Measurements from ENCODE around the gene TCEA3.

Gene TCEA3

GRCh38 chr1:23367791-23368561 lies 56.6 kb downstream of the TCEA3 start:
- DNase-seq (ENCODE audit: low read depth), result peak; percentile 98

DNA sequence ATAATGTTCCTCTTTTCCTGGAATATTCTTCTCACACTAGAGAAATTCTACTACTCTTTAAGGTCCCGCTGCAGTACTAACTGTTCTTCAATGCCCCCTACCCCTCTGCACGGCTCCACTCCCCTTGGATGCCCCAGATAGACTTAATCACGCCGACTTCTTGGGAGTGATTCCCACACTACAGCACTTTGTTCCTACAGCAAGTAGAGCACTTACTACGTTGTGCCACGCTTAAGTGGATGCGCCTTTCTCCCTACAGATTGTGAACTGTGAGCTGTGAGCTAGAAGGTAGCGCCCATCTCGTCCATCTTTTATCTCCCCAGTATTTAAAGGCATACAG lies 57.1 kb downstream of the TCEA3 start:
- no peak for DNase-seq (ENCODE audit: low read depth)

DNA sequence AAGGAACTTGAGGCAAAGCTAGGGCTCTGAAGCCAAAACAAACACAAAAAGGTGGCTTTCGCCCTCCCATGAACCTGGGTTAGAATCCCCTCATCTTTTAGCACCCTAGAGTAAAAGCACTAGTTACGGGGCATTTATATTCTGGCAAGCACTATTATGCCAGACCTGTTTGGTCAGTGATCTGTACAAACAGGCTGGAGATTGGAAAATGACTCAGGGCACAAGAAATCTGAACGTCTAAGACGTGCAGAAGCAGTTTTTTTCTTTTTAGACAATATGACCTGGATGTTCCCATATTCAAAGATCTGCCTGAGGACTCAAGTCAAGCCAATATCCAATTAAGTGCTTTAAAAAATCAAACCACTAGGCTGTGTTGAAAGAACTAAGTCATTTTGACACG lies 58.0 kb downstream of the TCEA3 start:
- DNase-seq (ENCODE audit: low read depth), result no peak

- no peak for DNase-seq (ENCODE audit: low read depth)
Observed at GRCh38 chr1:23366146-23366545, 58.4 kb downstream of the TCEA3 start.

GRCh38 chr1:23362218-23362713 lies 62.3 kb downstream of the TCEA3 start:
- DNase-seq (ENCODE audit: low read depth), result no peak

- DNase-seq (ENCODE audit: low read depth), result no peak
Observed at GRCh38 chr1:23358310-23358875, 66.2 kb downstream of the TCEA3 start.

DNA sequence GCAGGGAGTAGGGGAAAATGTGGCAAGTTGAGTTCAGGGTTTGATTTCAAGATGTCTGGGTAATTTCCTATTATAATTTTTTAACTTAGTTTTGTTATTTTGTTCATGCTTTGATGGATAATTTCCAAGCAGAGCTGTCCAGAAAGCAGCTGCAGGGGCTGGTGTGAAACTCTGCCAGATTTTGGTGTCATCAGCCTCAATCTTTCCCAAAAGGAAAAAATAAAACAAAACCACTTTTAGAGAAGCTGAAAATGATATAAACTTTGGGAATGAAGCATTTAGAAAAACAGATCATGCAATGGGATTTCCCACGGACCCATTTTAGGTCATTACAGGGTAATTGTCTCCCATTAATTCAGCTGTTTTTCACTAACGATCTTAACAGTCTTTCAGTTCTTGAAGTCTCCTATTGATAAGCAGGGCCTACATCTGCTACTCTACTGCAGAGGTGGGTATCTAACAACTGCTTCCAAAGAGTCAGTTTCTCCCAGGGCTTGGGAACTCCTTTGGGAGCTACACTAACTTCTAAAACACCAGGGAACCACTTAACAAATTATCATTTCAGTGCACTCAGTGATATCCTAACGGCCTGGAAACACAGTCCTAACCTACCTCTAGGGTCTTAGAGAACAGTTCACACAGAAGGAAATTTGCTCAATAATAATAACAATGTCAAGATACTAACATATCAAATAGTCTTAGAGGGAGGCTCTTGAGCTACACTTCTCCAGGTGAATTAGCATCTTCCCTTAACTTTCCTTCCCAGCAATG lies 67.2 kb downstream of the TCEA3 start:
- no peak for DNase-seq (ENCODE audit: low read depth)

DNA sequence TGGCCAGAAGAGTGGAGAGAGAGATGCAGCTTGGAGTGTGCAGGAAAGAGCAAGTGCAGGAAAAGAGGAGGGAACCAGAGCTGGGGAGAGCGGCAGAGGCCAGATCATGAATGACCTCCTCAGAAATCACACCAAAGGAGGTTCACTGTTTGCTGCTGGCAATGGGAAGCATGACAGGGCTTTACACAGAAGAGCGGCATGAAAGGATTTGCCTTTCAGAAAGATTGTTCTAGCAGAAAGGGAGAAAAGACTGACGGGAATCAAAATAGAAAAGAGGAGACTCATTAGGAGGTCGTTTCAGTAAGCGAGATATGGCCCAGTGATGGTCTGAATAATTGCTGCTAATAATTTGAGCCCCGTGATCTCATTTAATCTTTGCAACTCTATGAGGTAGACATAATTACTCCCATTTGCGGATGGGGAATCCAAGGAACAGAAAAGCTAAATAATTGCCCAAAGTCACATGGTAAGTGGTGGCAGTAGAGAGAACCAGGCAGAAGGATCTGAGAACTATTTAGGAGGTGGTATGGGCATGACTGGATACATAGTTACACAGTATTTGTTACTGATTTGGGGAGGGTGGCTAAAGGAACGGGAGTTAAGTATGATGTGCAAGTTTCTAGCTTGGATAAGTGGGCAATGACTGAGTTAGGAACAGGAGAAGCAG lies 67.9 kb downstream of the TCEA3 start:
- DNase-seq (ENCODE audit: low read depth), result no peak

DNA sequence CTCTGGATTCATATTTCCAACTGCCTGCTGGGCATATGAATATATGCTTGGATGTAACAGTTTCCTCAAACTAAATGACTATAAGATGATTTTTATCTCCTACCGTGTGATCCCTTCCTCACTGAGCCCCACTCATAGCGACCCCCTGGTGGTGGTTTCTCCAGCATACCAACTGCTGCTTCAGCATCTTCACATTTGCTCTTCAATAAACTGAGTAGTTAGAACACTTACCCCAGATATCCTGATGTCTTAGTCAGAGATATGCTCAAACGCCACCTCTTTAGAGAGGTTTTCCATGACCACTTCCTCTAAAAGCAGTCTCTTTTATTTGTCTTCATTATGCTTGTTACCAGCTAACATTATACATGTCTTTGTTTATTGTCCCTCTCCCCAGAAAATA lies 70.3 kb downstream of the TCEA3 start:
- DNase-seq (ENCODE audit: low read depth), result no peak

DNA sequence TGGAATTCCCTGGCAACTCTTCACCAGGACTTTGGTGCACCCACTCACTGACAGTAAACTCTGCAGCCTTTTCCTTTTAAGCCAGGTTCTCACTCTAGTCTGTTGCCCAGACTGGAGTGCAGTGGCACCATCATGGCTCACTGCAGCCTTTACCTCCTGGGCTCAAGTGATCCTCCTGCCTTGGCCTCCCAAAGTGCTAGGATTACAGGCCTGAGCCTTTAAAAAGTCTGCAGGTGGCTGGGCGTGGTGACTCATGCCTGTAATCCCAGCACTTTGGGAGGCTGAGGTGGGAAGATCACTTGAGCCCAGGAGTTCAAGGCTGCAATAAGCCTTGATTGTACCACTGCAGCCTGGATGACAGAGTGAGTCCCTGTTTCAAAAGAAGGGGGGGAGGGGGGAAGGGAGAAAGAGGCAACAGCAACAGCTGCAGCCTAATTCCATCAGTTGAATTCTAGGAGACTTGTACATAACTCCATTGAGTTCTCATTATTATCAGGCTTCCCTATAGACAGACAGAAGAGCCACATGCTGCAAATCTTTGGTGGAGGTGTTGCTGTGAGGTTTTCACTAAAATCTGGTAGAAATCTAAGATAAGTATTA lies 72.4 kb downstream of the TCEA3 start:
- DNase-seq (ENCODE audit: low read depth), result no peak

- DNase-seq (ENCODE audit: low read depth), result no peak
Observed at GRCh38 chr1:23345920-23346319, 78.6 kb downstream of the TCEA3 start.

GRCh38 chr1:23344987-23345472 lies 79.5 kb downstream of the TCEA3 start:
- no peak for DNase-seq (ENCODE audit: low read depth)

- peak; percentile 100 for DNase-seq (ENCODE audit: low read depth)
Observed at GRCh38 chr1:23344111-23344986, 80.2 kb downstream of the TCEA3 start, which contains the start of gene HNRNPR. Gene HNRNPR (minus strand): TSS chr1:23344284. CDS start chr1:23341008, 3,276 bp downstream.

DNA sequence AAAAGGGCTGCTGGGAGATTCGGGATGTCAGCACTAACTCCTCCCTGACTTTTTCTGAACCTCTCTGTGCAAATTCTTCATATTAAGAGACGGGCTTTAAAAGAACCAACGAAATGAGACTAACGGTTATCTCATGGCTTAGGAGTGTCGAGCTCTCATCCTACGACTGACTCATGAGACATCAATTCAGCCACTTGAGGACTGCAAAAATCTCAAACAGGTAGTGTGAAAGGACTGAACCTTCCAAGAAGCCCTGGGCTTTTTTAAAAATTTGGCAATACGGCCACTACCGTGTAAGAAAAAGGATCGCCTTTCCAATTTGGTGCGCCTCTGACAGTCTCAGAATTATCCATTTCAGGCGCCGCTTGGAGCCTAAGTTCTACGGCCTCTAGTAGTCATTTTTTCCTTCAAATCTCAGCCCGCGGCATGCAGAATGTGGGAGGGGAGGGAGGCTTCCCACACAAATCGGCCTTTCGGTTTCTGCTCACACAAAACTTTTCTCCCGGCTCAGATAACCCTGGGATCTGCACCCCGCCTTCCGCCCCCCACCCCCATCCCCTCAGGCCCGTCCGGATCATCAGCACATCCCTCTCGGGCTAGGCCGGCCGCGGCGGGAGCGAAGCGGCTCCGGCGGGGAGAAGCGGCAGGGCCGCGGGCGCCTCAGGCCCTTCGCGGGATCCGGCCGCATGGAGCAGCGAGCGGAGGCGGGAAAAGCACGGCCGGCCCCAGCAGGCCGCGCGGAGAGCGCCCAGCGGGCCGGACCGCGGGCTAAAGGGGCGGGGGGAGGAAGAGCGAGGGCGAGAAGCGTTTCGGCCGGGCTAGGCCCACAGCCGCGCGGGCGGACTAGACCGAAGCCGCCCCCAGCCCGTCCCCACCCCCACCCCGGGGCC lies 81.1 kb downstream of the TCEA3 start:
- no peak for DNase-seq (ENCODE audit: low read depth)

GRCh38 chr1:23341931-23342692 lies 82.4 kb downstream of the TCEA3 start:
- no peak for DNase-seq (ENCODE audit: low read depth)

- DNase-seq (ENCODE audit: low read depth), result no peak
Observed at GRCh38 chr1:23339632-23340031, 84.9 kb downstream of the TCEA3 start.

DNA sequence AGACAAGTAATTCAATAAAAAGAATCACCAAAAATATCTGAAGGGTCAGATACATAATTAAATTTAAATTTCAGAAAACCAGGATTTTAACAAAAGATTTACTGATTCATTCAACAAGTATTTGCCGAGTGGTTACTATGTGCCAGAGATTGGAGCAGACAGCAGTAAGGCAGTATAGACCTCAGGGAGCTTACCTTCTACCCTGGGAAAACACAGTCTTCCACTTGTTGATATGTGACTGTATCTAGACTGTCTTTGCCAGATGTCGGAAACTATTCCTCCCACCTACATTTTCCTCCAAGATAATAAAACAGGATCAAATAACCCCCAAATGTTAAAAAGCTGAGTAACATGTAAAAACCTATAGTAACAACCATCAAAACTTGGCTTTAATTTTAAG lies 86.7 kb downstream of the TCEA3 start:
- no peak for DNase-seq (ENCODE audit: low read depth)

GRCh38 chr1:23331713-23332112 lies 92.8 kb downstream of the TCEA3 start:
- no peak for DNase-seq (ENCODE audit: low read depth)

All from stromal cell of bone marrow (primary cell).